H7 (cell line): ENCODE data around the gene ASB6. TPM values are rescaled to one million over a fixed set of nuclear protein-coding genes. Genes with fewer than 3 reads are reported as not detected.
"Not testable (repeated sequence)": the region's sequence is repeated elsewhere in the genome, so short reads cannot be mapped to it uniquely, and the experiment has no call there.

Experiments
- DNase-seq: peaks from one replicate; pipeline ENCODE4 v3.0.0; 2012
- H3K27me3 ChIP-seq: 2 replicates; pipeline ENCODE4 v1.6.0; 2011; ENCODE audit warnings: mild to moderate bottlenecking, low read length; ENCODE audit not compliant: control insufficient read depth, insufficient read depth
- H3K36me3 ChIP-seq: replicated peaks from 2 replicates; pipeline ENCODE4 v1.5.1; 2011; ENCODE audit warnings: low read length; ENCODE audit not compliant: control insufficient read depth, insufficient read depth
- H3K4me3 ChIP-seq: 2 replicates; pipeline ENCODE4 v1.5.1; 2011; ENCODE audit warnings: low read depth, mild to moderate bottlenecking, control low read depth, low read length, moderate library complexity; ENCODE audit not compliant: insufficient read depth
- total RNA-seq: library from RNA; depleted of rRNA; stranded (reverse); fragments of >200 nt; shearing (Covaris generic); gene quantifications from 2 replicates; pipeline ENCODE4 v1.2.3, GENCODE V29; 2014

ASB6 gene
- total RNA-seq, 1 experiment from 2014 or later, result 20.9 TPM

DNA sequence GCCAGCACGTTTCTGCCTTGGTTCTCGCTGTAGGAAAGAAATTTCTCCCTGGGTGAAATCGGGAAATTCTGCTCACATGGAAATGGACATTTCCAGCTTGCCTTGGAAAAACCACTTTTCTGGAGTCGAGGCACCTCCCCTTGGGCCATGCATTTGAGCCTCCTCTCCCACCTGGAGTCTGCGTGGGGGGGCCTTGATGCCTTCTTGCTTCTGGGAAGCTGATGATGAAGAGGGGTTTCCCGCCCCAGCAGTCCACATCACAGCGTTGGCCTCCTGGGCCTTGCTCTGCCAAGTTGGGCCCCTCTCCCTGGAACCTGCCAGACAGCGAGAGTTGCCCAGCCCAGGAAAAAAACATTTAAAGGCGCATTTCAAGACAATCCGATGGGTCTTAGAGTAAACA is 1.8 kb upstream of the ASB6 start:
- DNase-seq, result no peak
- H3K27me3 ChIP-seq, result no peaks in the 10 kb centered on the region
- H3K4me3 ChIP-seq, result no peak overlapping the region
- peaks cover 6% of the 10 kb centered on the region for H3K36me3 ChIP-seq

DNA sequence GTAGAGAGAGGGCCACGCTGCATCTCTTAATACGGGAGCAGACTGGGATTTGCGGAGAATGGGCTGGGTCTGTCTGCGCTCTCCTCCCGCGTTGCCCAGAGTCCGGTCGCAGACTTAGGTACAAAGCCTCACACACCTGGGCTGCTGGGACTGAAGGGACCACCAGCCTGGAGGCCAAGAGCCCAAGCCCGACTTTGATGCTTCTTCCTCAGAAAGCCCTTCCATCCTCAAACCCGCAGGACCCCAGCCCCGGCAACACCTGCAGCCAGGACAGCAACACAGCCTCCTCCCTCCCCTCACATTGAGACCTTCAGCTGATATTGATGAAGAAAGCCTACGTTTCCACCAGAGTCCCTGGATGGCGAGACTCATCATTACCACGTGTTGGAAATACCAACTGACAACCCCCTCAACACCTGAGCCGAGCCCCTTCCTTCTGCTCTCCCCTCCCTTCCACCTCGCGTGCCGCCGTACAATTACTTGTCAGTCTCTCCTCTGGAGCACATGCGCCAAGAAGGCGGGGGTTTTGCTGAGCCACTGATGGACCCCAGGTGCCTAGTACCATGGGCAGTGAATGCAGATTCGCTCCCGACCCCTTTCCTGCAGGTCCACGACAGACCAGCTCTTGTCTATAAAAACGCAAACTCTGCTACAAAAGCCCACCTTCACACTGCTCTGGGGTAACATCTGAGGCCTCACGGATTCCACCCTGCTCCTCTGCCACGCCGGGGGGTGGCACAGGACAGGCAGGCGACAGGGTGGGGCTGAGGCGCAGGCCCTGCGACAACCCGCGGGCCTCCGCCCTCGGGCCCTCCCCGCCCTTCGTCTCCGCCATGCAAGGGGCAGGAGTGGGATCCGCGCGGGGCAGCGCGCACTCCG is 841 bp downstream of the ASB6 start:
- Histone ChIP-seq H3K27me3 (no peaks in the 10 kb centered on the region), H3K4me3 (peak overlapping the region; percentile 96), H3K36me3 (peaks cover 20% of the 10 kb centered on the region)
- DNase-seq, result no peak

DNA sequence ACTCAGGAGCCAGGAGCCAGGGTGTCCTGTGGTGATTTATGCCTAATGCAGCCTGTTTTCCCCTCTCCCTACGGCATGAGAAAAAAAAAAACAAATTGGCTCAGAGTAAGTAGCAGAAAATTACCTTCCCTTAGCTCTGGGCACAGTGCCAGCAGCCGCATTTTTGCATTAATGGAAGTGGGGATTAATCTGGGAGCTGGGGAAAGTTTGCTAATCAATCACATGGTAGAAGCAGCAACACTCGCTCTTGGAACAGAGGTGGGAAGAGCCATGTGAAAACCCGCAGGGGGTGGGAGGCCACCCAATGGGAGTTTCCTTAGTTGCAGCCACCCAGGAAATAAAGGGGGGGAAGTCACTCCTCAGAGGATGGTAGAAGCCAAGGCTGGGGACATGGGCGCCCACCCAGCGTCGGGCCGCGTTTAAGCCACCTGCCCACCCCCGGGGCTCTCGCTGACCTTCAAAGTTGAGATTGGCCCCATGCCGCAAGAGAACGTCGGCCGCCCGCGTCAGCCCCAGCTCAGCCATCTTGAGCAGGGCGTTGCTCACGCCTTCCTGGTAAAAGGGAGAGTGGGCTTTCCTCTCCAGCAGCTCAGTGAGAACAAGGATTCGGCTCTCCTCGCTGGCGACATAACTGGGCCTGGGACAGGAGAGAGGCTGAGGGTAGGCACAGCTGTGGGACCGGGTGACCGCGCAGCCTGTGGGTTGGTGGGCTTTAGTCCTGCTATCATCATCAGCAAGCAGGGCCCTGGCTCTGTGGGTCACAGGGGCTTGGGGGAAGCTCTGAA is 1.7 kb downstream of the ASB6 start:
- no peak for DNase-seq
- no peaks in the 10 kb centered on the region for H3K27me3 ChIP-seq
- H3K36me3 ChIP-seq, result peaks cover 22% of the 10 kb centered on the region
- H3K4me3 ChIP-seq, result peak overlapping the region; percentile 4; the same call in 1 of the 2 replicates

DNA sequence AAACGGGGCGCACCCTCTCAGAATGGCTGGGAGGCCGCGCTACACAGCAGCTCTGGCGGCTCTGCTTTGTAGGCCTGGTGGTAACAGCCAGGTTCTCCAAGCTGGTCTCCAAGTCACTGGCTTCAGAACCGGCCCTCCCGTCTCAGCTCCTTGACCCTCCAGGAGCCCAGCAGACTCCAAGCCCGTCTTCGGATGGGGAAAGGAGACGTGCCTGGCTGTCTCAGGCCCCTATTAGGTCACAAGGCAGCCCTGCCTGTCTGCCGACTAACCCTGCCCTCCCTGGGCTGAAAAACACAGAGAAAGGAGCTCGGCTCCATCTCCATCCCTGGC is 2.2 kb downstream of the ASB6 start:
- Histone ChIP-seq H3K36me3 (peaks cover 25% of the 10 kb centered on the region), H3K4me3 (no peak overlapping the region), H3K27me3 (no peaks in the 10 kb centered on the region)
- no peak for DNase-seq

DNA sequence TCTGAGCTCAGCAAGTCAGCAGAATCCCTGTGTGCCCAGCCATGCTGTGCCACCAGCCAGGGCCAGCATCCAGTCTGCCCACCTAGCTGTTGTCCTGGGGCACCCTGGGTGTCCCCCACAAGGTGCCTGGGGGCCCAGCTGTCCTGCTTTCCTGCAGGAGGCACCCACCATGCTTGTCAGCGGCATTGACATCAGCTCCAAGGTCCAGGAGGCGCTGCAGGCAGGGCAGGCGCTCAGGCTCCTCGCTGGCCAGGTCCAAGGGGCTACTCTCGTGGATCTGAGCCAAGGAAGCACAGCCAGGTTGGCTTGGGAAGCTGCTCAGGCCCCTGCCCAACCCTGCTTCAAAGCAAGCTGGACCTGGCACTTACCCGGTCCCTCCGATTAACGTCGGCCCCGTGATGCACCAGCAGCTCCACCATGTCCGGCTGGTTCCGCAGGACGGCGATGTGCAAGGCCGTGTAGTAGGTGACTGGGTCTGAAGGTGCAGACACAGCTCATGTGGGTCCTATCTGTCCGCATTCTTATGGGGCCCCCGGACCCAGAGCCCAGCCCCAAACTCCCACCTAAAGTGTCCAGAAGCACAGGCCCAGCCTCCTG is 2.8 kb downstream of the ASB6 start:
- Histone ChIP-seq H3K4me3 (no peak overlapping the region), H3K27me3 (no peaks in the 10 kb centered on the region), H3K36me3 (peaks cover 28% of the 10 kb centered on the region)
- no peak for DNase-seq

DNA sequence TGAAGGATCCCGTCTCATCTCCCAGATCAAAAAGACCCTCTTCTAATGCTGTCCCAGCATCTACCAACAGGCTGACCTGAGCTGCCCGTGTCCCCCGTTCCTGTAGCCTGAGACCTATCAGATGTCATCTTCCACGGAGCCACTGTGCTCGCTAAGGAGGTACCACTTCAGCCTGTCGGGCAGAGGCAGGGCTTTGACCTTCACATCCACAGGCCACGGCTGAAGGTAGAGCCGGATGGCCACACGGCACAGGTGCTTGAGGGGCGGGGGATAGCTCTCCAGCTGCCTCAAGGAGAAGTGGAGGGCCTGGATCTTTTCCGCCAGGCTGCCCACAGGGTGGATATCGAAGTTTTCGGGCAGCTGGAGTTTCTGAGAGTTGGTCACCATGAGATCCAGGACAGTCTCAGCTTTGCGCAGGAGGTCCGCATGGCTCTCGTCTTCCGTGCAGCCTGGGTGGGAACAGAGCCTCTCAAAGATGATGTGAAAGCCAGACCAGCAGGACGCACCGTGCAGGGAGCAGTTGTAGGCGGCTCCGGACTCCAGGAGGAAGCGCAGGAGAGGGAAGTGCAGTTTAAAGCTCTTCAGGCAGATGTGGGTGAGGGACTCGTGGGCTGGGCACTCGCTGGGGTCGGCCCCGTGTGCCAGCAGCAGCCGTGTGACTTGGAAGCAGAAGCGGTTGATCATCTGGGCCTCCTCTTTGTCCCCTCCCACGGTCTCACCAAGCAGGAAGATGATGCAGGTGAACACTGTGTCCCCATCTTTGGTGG is 4.1 kb downstream of the ASB6 start:
- Histone ChIP-seq H3K27me3 (no peaks in the 10 kb centered on the region), H3K36me3 (peaks cover 33% of the 10 kb centered on the region), H3K4me3 (no peak overlapping the region)
- DNase-seq, result no peak

DNA sequence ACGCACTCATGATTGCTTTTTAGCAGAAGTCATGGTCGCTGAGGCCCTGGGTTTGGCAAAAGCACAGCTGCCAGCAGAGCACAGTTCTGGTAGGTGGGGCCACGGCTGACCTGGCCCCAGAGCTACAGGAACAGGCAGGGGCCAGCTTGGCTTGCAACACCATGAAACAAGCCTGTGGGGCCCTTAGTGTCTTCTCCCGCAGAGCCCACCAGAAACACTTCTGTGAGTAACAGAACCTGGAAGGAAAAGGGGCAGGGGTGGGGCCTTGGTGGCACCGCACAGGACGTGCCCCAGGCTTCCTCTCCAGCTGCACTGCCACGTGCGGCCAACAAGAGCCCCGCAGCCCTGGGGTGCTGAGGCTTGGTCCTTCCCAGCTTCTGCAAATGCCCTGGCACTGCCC is 4.8 kb downstream of the ASB6 start:
- H3K4me3 ChIP-seq, result no peak overlapping the region
- DNase-seq, result no peak
- H3K27me3 ChIP-seq, result no peaks in the 10 kb centered on the region
- peaks cover 36% of the 10 kb centered on the region for H3K36me3 ChIP-seq

DNA sequence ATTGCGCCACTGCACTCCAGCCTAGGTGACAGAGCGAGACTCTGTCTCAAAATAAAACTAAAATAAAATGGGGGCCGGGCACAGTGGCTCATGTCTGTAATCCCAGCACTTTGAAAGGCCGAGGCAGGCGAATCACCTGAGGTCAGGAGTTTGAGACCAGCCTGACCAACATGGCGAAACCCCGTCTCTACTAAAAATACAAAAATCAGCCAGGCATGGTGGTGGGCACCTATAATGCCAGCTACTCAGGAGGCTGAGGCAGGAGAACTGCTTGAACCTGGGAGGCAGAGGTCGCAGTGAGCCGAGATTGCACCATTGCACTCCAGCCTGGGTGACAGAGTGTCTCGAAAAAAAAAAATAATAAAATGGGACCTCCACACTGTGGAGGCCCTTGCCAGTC is 5.6 kb downstream of the ASB6 start:
- DNase-seq, H3K27me3 ChIP-seq, H3K4me3 ChIP-seq: not testable (repeated sequence)
- H3K36me3 ChIP-seq, result peaks cover 36% of the 10 kb centered on the region

DNA sequence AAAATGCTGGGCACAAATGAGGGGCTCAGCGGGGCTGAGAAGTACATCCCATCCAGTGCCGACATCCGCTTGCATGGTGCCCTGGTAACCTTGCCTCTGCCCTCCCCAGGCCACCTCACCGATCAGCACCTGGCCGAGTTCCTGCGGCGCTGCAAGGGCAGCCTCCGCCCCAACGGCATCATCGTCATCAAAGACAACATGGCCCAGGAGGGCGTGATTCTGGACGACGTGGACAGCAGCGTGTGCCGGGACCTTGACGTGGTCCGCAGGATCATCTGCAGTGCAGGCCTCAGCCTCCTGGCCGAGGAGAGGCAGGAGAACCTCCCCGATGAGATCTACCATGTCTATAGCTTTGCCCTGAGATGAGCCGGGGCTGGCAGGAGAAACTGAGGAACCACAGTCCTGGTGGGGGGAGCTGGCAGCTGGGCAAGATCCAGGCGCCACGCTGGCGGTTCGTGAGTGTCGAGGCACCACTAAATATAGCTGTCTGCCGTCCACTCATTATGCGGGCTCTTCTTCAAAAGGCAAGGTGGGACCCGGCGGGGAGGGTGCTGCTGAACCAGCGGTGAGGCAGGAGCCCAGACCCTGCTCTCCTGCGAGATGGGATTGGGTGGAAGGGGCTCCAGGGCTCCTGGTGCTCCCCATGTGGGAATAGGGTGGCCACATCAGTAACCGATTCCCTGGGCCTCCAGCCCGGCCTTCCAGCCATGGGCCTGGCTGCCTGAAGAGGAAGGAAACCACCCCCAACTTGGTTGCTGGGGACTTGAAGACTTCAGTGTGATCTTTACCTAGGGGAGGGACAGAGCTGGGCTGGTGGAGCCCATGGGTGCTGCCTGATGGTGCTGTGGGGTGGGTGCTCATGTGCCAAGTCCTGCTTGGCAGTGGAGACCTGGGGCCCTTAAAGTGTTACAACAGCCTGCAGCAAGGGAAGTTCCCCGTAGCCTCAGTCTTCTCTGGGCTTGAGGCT is 6.6 kb downstream of the ASB6 start:
- H3K36me3 ChIP-seq, result peaks cover 36% of the 10 kb centered on the region
- no peak for DNase-seq
- no peaks in the 10 kb centered on the region for H3K27me3 ChIP-seq
- no peak overlapping the region for H3K4me3 ChIP-seq

DNA sequence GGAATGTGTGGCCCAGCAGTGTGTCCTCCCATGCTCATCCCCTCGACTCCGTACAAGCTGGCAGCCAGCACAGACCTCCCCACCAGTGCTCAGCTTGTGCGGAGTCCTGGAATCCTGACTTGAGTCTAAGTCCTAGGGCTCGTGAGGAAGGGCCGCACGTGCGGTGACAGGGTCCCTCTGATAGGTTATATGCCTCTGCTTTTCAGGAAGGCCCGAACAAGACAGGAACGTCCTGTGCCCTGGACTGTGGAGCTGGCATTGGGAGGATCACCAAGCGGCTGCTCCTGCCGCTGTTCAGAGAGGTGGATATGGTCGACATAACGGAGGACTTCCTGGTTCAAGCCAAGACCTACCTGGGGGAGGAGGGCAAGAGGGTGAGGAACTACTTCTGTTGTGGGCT is 8.1 kb downstream of the ASB6 start:
- no peak for DNase-seq
- Histone ChIP-seq H3K27me3 (no peaks in the 10 kb centered on the region), H3K36me3 (peaks cover 31% of the 10 kb centered on the region), H3K4me3 (no peak overlapping the region)

DNA sequence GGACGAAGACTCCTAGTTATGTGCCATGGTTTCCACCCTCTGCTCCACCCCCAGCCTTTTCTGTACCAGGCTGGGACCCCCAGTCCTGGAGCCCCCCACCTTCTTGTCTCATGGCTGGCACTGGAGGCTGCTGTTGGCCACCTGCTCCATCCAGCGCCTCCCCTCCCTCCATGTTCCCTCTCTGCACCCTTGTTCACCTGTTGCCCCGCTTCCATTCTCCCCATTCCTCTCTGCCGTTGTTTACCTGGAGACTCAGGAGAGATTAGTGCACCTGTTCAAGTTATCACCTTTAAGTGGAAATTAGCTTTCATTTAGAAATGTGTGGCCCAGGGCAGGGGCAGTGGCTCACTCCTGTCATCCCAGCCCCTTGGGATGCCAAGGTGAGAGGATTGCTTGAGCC is 8.7 kb downstream of the ASB6 start:
- peaks cover 28% of the 10 kb centered on the region for H3K36me3 ChIP-seq
- H3K27me3 ChIP-seq, result no peaks in the 10 kb centered on the region
- DNase-seq, result no peak
- H3K4me3 ChIP-seq, result no peak overlapping the region

DNA sequence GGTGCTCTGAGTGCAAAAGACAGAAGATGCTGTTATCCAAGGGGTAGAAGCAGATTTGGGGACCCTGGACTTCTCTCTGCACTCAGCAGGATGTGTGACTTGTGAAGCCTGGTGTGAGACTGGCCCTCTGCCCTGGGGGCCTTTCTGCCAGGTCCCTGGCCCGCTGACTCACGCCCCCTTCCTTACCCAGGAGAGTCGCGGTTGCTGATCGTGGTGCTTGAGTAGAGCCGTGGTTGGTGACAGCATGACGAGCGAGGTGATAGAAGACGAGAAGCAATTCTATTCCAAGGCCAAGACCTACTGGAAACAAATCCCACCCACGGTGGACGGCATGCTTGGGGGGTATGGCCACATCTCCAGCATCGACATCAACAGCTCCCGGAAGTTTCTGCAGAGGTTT is 9.5 kb downstream of the ASB6 start:
- peaks cover 24% of the 10 kb centered on the region for H3K36me3 ChIP-seq

DNA sequence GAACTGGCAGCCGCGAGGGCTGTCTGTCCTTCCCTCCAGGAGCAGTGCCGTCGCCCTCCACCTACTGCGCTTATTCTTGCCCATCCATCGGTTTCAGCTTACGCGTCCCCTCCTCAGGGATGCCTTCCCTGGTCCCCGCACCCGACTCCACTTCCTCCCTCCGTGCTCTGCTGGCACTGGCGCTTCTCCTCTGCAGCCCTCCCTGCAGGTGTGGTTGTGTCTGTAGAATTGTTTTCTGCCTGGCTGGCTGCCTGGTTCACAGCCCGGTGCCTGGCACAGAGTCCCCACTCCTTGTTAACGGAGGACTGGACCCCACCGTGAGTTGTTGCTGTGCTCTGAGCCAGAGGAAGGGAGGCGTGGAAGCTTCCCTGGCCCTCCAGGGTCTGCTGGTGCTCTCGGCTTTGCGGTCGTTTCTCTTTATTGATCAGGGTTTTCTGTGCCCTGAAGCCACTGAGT is 10.2 kb downstream of the ASB6 start:
- H3K4me3 ChIP-seq, result no peak overlapping the region
- DNase-seq, result no peak
- H3K36me3 ChIP-seq, result peaks cover 18% of the 10 kb centered on the region
- H3K27me3 ChIP-seq, result no peaks in the 10 kb centered on the region

More for the DNA sequence above, 9.5 kb downstream of the ASB6 start:
- no peak overlapping the region for H3K4me3 ChIP-seq
- no peak for DNase-seq
- no peaks in the 10 kb centered on the region for H3K27me3 ChIP-seq
